ENCODE data around the gene LRMDA. TPM values are rescaled to one million over a fixed set of nuclear protein-coding genes. Genes with fewer than 3 reads are reported as not detected.

LRMDA gene
- total RNA-seq, 1 donor from 2014 or later: 29.9 TPM

- no peak for ATAC-seq
- intact Hi-C loops (cut with DNase I): no loop called here
- Histone ChIP-seq H3K27ac (no peak overlapping the region), H3K9me3 (no peaks in the 10 kb centered on the region), H3K36me3 (no peaks in the 10 kb centered on the region), H3K4me1 (no peaks in the 10 kb centered on the region), H3K4me3 (no peak overlapping the region), H3K27me3 (ENCODE audit: low read depth) (no peaks in the 10 kb centered on the region)
- TF ChIP-seq, protein P1, sequence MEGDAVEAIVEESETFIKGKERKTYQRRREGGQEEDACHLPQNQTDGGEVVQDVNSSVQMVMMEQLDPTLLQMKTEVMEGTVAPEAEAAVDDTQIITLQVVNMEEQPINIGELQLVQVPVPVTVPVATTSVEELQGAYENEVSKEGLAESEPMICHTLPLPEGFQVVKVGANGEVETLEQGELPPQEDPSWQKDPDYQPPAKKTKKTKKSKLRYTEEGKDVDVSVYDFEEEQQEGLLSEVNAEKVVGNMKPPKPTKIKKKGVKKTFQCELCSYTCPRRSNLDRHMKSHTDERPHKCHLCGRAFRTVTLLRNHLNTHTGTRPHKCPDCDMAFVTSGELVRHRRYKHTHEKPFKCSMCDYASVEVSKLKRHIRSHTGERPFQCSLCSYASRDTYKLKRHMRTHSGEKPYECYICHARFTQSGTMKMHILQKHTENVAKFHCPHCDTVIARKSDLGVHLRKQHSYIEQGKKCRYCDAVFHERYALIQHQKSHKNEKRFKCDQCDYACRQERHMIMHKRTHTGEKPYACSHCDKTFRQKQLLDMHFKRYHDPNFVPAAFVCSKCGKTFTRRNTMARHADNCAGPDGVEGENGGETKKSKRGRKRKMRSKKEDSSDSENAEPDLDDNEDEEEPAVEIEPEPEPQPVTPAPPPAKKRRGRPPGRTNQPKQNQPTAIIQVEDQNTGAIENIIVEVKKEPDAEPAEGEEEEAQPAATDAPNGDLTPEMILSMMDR (IDR thresholded peaks at IDR 0.05): no peak
- no peak for DNase-seq
Measured at GRCh38 chr10:76015245-76015644, 583.8 kb downstream of the LRMDA start.

GRCh38 chr10:76017026-76017732 lies 585.8 kb downstream of the LRMDA start:
- no peak for DNase-seq
- H3K27ac ChIP-seq: no peak overlapping the region
- H3K36me3 ChIP-seq: no peaks in the 10 kb centered on the region
- H3K4me3 ChIP-seq: no peak overlapping the region
- intact Hi-C loops (cut with DNase I): no loop called here
- H3K9me3 ChIP-seq: no peaks in the 10 kb centered on the region
- H3K27me3 ChIP-seq (ENCODE audit: low read depth): no peaks in the 10 kb centered on the region
- H3K4me1 ChIP-seq: no peaks in the 10 kb centered on the region
- ATAC-seq: no peak
- TF ChIP-seq, protein P1 (IDR thresholded peaks at IDR 0.05): no peak

DNA sequence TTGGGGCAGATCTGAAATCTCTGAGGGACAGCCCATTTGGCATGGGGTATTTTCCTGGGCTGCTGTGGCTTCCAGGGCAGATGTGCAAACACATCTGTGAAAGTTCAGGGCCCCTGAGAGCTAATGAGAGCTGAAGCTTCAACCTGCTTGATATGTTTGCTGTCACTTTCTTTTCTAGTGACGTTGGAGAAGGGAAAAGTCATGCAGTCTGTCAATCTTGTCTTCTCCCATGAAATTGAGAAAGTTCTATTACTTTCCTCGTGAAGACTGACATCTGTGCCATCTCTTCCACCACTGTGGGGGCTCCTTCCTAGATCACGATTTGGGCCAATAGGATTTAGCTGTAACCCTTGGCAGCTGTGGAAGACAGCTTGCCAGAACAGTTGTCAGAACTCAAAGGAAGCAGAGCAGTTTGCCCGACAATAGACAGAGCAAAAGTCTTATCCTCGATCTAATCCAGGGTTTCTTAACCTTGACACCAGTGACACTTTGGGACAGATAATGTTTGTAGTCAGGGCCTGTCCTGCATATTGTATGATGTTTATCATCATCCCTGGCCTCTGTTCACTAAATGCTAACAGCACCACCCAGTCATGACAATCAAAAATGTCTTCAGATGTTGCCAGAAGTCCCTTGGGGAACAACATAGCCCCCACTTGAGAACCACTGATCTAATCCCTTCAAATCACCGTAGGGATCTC lies 586.5 kb downstream of the LRMDA start:
- ATAC-seq (no peak), DNase-seq (no peak)
- intact Hi-C loops (cut with DNase I): no loop called here
- no peaks in the 10 kb centered on the region for H3K9me3 ChIP-seq
- no peaks in the 10 kb centered on the region for H3K36me3 ChIP-seq
- H3K27me3 ChIP-seq (ENCODE audit: low read depth): no peaks in the 10 kb centered on the region
- H3K27ac ChIP-seq: no peak overlapping the region
- no peak overlapping the region for H3K4me3 ChIP-seq
- TF ChIP-seq, protein P1 (IDR thresholded peaks at IDR 0.05): no peak
- H3K4me1 ChIP-seq: no peaks in the 10 kb centered on the region

DNA sequence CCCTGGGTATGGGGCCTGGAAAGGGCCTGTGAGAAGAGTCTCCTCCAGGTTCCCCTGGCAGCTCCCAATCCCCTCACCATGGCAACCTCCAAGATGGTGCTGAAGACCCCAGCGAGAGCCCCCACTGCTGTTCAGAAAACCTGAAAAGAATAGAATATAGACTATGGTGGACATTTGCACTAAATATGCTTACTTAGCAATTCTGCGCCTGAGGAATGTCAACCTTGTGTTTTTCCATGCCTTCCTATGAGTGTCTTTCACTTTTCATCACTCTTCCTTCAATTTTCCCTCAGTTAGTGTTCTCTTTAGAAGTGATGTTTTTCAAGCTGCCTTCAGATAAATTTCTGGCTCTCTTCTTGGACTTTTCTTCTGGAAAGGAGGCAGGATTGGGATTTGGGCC lies 589.2 kb downstream of the LRMDA start:
- H3K27me3 ChIP-seq (ENCODE audit: low read depth): no peaks in the 10 kb centered on the region
- no peaks in the 10 kb centered on the region for H3K36me3 ChIP-seq
- ATAC-seq: no peak
- no peaks in the 10 kb centered on the region for H3K9me3 ChIP-seq
- DNase-seq: no peak
- H3K4me1 ChIP-seq: no peaks in the 10 kb centered on the region
- intact Hi-C loops (cut with DNase I): no loop called here
- H3K27ac ChIP-seq: no peak overlapping the region
- TF ChIP-seq, protein P1 (IDR thresholded peaks at IDR 0.05): no peak
- no peak overlapping the region for H3K4me3 ChIP-seq

DNA sequence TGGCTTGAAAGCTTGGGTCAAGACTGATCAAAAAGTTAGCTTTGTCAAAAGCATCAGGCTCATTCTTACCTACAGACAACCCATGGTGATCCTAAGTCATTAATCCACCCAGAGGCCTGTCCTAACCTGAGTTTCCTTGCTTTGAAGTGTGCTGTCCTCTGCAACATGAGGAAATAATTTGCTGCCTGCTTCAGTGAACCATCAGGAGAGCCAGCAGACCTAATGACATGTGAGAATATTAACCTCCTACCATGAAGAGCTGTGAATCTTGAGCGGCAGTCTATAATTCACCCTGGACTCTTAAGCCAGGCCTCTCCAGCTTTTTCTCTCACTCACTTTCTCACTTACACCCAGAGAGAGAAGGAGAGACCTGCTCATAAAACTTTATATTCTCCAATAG lies 590.0 kb downstream of the LRMDA start:
- TF ChIP-seq, protein P1 (IDR thresholded peaks at IDR 0.05): no peak
- H3K27me3 ChIP-seq (ENCODE audit: low read depth): no peaks in the 10 kb centered on the region
- intact Hi-C loops (cut with DNase I): no loop called here
- no peaks in the 10 kb centered on the region for H3K36me3 ChIP-seq
- no peak overlapping the region for H3K27ac ChIP-seq
- H3K4me1 ChIP-seq: no peaks in the 10 kb centered on the region
- DNase-seq: no peak
- no peak overlapping the region for H3K4me3 ChIP-seq
- H3K9me3 ChIP-seq: no peaks in the 10 kb centered on the region
- no peak for ATAC-seq
